ENCODE results near the gene HEATR5A.

GRCh38 chr14:31297112-31297511 lies 123.2 kb downstream of the HEATR5A start:
- no peak for TF ChIP-seq GATA2 (IDR thresholded peaks at IDR 0.05; ENCODE audit: low read depth, low read length)
- TF ChIP-seq GATA3 (IDR thresholded peaks at IDR 0.05; ENCODE audit: low read depth, low read length) = no peak

Measured in SH-SY5Y (cell line).